HTERT RPE-1 (cell line): ENCODE measurements around the gene RASA4B.
"Not testable (repeated sequence)": the region's sequence is repeated elsewhere in the genome, so short reads cannot be mapped to it uniquely, and the experiment has no call there.

Experiments
- in situ Hi-C: fragments of 300-500 bp; cut with MboI; formaldehyde crosslinking; loops from 4 replicates; pipeline ENCODE4 v1.14.3; 2020; ENCODE audit warnings: low sequenced_read_pairs

The RASA4B gene

GRCh38 chr7:102517550-102518147 is at the start of gene RASA4B:
TSS of gene RASA4B (minus strand) at chr7:102517777. CDS start at chr7:102517710, 67 bp downstream.
- in situ Hi-C loops = not testable (repeated sequence)

- in situ Hi-C loops = not testable (repeated sequence)
Observed at GRCh38 chr7:102550808-102551422, 33.3 kb upstream of the RASA4B start, which contains the start of gene SPDYE2. TSS of gene SPDYE2 (plus strand) at chr7:102551226. CDS start at chr7:102553256, 2,030 bp downstream.

- in situ Hi-C loops = not testable (repeated sequence)
Observed at GRCh38 chr7:102546353-102546752, 28.8 kb upstream of the RASA4B start.

- in situ Hi-C loops = not testable (repeated sequence)
Observed at GRCh38 chr7:102545288-102545687, 27.7 kb upstream of the RASA4B start.

- in situ Hi-C loops = not testable (repeated sequence)
Observed at GRCh38 chr7:102544372-102544771, 26.8 kb upstream of the RASA4B start.

GRCh38 chr7:102543596-102543995 is 26.0 kb upstream of the RASA4B start, which contains the start of gene UPK3BL2:
TSS of gene UPK3BL2 (minus strand) at chr7:102543696. CDS start at chr7:102543636, 60 bp downstream.
- in situ Hi-C loops = not testable (repeated sequence)

GRCh38 chr7:102542771-102543170 is 25.2 kb upstream of the RASA4B start:
- in situ Hi-C loops = not testable (repeated sequence)

- in situ Hi-C loops = not testable (repeated sequence)
Observed at GRCh38 chr7:102542083-102542482, 24.5 kb upstream of the RASA4B start.

GRCh38 chr7:102540604-102541003 is 23.0 kb upstream of the RASA4B start:
- in situ Hi-C loops = not testable (repeated sequence)

- in situ Hi-C loops = not testable (repeated sequence)
Observed at GRCh38 chr7:102535062-102535615, 17.6 kb upstream of the RASA4B start.

- in situ Hi-C loops = not testable (repeated sequence)
Observed at GRCh38 chr7:102532127-102532526, 14.6 kb upstream of the RASA4B start.

GRCh38 chr7:102531583-102531982 is 14.0 kb upstream of the RASA4B start:
- in situ Hi-C loops = not testable (repeated sequence)

GRCh38 chr7:102527822-102528793 is 10.5 kb upstream of the RASA4B start:
- in situ Hi-C loops = not testable (repeated sequence)

- in situ Hi-C loops = not testable (repeated sequence)
Observed at GRCh38 chr7:102527182-102527581, 9.6 kb upstream of the RASA4B start.

GRCh38 chr7:102524803-102525202 is 7.2 kb upstream of the RASA4B start:
- in situ Hi-C loops = not testable (repeated sequence)

GRCh38 chr7:102520797-102521196 is 3.2 kb upstream of the RASA4B start:
- in situ Hi-C loops = not testable (repeated sequence)

GRCh38 chr7:102516951-102517350 is 626 bp downstream of the RASA4B start:
- in situ Hi-C loops = not testable (repeated sequence)

- in situ Hi-C loops = not testable (repeated sequence)
Observed at GRCh38 chr7:102515889-102516288, 1.7 kb downstream of the RASA4B start.

- in situ Hi-C loops = not testable (repeated sequence)
Observed at GRCh38 chr7:102514881-102515721, 2.5 kb downstream of the RASA4B start.

- in situ Hi-C loops = not testable (repeated sequence)
Observed at GRCh38 chr7:102512642-102513221, 4.8 kb downstream of the RASA4B start.
